ENCODE measurements around the gene ARHGAP4. TPM values are rescaled to one million over a fixed set of nuclear protein-coding genes. Genes with fewer than 3 reads are reported as not detected.

ARHGAP4 gene
- 128 and 135 TPM in 2 replicates for total RNA-seq

GRCh38 chrX:153925739-153926551 is at the start of gene ARHGAP4:
Gene ARHGAP4, minus strand, starts transcription at chrX:153926264. Its CDS starts 62 bp downstream, at chrX:153926202.
- peaks cover 24% of the 10 kb centered on the region for H3K4me1 Mint-ChIP-seq (ENCODE audit: low read depth)
- DNase-seq (ENCODE audit: low spot score): peak; percentile 26
- H3K4me3 Mint-ChIP-seq (ENCODE audit: low read depth): peak within 1 kb of the TSS; percentile 97
- peak within 1 kb of the TSS; percentile 99 for H3K27ac Mint-ChIP-seq
- intact Hi-C loops (cut with micrococcal nuclease): loop anchor here (5.0 to 10.0 kb wide), 3 partner anchors 161 to 449 kb away; partner anchors contain the start of genes EMD, FLNA, MECP2 and PLXNB3
- no peaks in the 10 kb centered on the region for H3K27me3 Mint-ChIP-seq (ENCODE audit: low read depth)
- peaks cover 41% of the 10 kb centered on the region for H3K36me3 Mint-ChIP-seq (ENCODE audit: low read depth)
- no peaks in the 10 kb centered on the region for H3K9me3 Mint-ChIP-seq

DNA sequence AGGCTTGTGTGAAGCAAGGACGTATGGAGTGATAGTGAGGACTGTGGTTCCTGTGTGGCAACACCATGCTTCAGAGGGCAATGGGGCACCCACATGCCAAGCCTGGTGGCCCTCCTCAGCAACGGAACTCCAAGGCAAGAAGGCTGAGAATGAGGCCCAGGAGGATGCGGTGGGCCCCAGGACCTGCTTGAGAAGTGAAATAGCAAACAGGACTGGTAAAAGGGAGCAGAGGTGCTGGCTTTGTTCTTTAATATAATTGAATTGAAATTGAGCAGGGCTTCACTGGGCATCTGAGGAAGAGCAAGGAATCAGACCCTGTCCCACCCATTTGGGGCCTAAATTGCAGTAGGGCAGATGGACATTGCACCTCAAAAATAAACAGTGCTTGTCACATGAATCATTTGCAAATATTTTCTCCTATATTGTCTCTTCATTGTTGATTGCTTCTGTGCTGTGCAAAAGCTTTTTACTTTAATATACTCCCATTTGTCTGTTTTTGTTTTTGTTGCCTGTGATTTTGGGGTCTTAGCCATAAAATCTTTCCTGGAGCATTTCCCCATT is 48.7 kb upstream of the ARHGAP4 start:
- Mint-ChIP-seq H3K4me1 (ENCODE audit: low read depth) (peaks cover 16% of the 10 kb centered on the region), H3K27me3 (ENCODE audit: low read depth) (no peaks in the 10 kb centered on the region), H3K9me3 (no peaks in the 10 kb centered on the region), H3K27ac (peak overlapping the region; percentile 95), H3K4me3 (ENCODE audit: low read depth) (peak overlapping the region; percentile 85), H3K36me3 (ENCODE audit: low read depth) (peaks cover 9% of the 10 kb centered on the region)
- no peak for DNase-seq (ENCODE audit: low spot score)
- intact Hi-C loops (cut with micrococcal nuclease): loop anchor here (5.0 kb wide), 3 partner anchors 47 to 402 kb away; partner anchors contain the start of genes EMD and MECP2

GRCh38 chrX:153974003-153974725 is 48.1 kb upstream of the ARHGAP4 start:
- peaks cover 19% of the 10 kb centered on the region for H3K4me1 Mint-ChIP-seq (ENCODE audit: low read depth)
- no peak for DNase-seq (ENCODE audit: low spot score)
- H3K4me3 Mint-ChIP-seq (ENCODE audit: low read depth): peak overlapping the region; percentile 85
- H3K9me3 Mint-ChIP-seq: no peaks in the 10 kb centered on the region
- peaks cover 15% of the 10 kb centered on the region for H3K36me3 Mint-ChIP-seq (ENCODE audit: low read depth)
- intact Hi-C loops (cut with micrococcal nuclease): loop anchor here (5.0 kb wide), 3 partner anchors 48 to 403 kb away; partner anchors contain the start of genes EMD and MECP2
- H3K27me3 Mint-ChIP-seq (ENCODE audit: low read depth): no peaks in the 10 kb centered on the region
- peak overlapping the region; percentile 95 for H3K27ac Mint-ChIP-seq

- Mint-ChIP-seq H3K4me3 (ENCODE audit: low read depth) (peak overlapping the region; percentile 85), H3K27me3 (ENCODE audit: low read depth) (no peaks in the 10 kb centered on the region), H3K27ac (peak overlapping the region; percentile 95), H3K4me1 (ENCODE audit: low read depth) (peaks cover 20% of the 10 kb centered on the region), H3K9me3 (no peaks in the 10 kb centered on the region), H3K36me3 (ENCODE audit: low read depth) (peaks cover 22% of the 10 kb centered on the region)
- no peak for DNase-seq (ENCODE audit: low spot score)
- intact Hi-C loops (cut with micrococcal nuclease): loop anchor here (5.0 kb wide), 3 partner anchors 49 to 404 kb away; partner anchors contain the start of genes EMD and MECP2
Observed at GRCh38 chrX:153973127-153974002, 47.3 kb upstream of the ARHGAP4 start.

GRCh38 chrX:153972368-153973126 is 46.5 kb upstream of the ARHGAP4 start, which contains the start of gene TMEM187:
Gene TMEM187, plus strand, starts transcription at chrX:153972754. Its CDS starts 9,309 bp downstream, at chrX:153982063.
- H3K36me3 Mint-ChIP-seq (ENCODE audit: low read depth): peaks cover 31% of the 10 kb centered on the region
- intact Hi-C loops (cut with micrococcal nuclease): loop anchor here (5.0 kb wide), 3 partner anchors 50 to 405 kb away; partner anchors contain the start of genes EMD and MECP2
- H3K27ac Mint-ChIP-seq: peak within 1 kb of the TSS; percentile 100
- H3K9me3 Mint-ChIP-seq: no peaks in the 10 kb centered on the region
- H3K4me1 Mint-ChIP-seq (ENCODE audit: low read depth): peaks cover 27% of the 10 kb centered on the region
- peak within 1 kb of the TSS; percentile 100 for H3K4me3 Mint-ChIP-seq (ENCODE audit: low read depth)
- peak; percentile 86 for DNase-seq (ENCODE audit: low spot score)
- H3K27me3 Mint-ChIP-seq (ENCODE audit: low read depth): no peaks in the 10 kb centered on the region

DNA sequence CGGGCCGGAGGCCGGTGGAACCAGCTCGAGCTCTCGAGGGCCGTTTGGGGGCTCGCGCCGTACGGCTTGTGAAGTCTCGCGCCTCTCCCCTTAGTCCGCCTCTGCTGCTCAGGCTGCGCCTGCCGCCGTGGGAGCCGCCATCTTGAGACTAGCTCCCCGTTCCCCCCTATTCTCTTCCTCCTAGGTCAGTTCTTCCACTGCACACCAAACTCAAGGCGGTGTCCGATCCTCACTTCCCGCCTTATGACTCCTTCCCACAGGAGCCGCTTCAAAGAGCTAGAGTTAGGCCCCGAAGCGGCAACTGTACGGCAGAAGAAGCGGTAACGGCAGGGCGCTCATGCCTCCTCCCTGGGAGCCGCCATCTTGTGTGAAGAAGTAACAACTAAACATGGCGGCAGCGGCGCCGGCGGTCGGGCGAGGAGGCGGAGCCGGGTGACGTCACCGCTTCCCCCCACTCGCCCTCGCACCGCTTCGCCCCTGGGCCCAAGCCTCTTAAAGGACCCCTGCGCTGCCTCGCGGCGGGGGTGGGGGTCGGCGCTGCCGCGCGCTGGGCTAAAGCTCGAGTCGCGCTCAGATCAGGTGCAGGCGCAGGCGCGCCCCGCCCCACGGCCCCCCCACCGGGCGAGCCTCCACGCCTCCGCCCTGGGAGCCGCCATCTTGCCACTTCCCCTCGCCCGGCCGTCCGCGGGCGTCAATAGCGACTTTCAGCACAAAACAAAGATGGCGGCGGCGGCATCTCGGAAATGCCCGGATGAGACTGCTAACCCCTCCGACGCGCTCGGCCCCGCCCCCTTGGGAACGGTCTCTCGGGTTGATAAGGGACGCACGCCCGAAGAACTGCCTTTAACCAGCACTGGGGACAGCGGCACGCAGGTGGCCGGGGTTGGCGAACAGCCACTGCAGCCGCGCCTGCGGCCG is 45.6 kb upstream of the ARHGAP4 start, which contains the start of gene HCFC1:
Gene HCFC1 (minus strand): TSS at position 369 of the 918 bp plus-strand sequence. CDS start 978 bp downstream, outside the sequence.
- Mint-ChIP-seq H3K4me3 (ENCODE audit: low read depth) (peak within 1 kb of the TSS; percentile 100), H3K4me1 (ENCODE audit: low read depth) (peaks cover 33% of the 10 kb centered on the region), H3K36me3 (ENCODE audit: low read depth) (peaks cover 39% of the 10 kb centered on the region), H3K9me3 (no peaks in the 10 kb centered on the region), H3K27ac (peak within 1 kb of the TSS; percentile 100), H3K27me3 (ENCODE audit: low read depth) (no peaks in the 10 kb centered on the region)
- peak; percentile 87 for DNase-seq (ENCODE audit: low spot score)
- intact Hi-C loops (cut with micrococcal nuclease): loop anchor here (1.0 to 5.0 kb wide), 5 partner anchors 43 to 406 kb away; partner anchors contain the start of genes ABCD1, BCAP31, EMD and MECP2

DNA sequence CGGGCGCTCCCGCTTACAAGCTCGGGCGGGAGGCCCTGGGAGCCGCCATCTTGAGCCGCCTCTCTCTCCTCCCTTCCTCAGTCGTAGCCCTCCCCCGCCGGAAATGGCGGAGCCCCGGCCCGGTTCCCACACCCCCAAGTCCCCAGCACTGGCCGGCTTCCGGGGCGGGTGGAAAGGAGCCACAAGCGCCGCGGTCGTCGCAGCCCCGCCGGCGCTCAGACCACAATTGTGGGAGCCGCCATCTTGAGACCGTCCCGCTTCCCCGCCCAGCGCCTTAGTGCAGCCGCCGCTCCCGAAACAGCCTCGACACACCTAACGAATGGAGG is 45.0 kb upstream of the ARHGAP4 start:
- DNase-seq (ENCODE audit: low spot score): peak; percentile 84
- Mint-ChIP-seq H3K4me3 (ENCODE audit: low read depth) (peak overlapping the region; percentile 100), H3K4me1 (ENCODE audit: low read depth) (peaks cover 38% of the 10 kb centered on the region), H3K27ac (peak overlapping the region; percentile 100), H3K36me3 (ENCODE audit: low read depth) (peaks cover 40% of the 10 kb centered on the region), H3K27me3 (ENCODE audit: low read depth) (no peaks in the 10 kb centered on the region), H3K9me3 (no peaks in the 10 kb centered on the region)
- intact Hi-C loops (cut with micrococcal nuclease): loop anchor here (1.0 to 5.0 kb wide), 5 partner anchors 43 to 406 kb away; partner anchors contain the start of genes ABCD1, BCAP31, EMD and MECP2

DNA sequence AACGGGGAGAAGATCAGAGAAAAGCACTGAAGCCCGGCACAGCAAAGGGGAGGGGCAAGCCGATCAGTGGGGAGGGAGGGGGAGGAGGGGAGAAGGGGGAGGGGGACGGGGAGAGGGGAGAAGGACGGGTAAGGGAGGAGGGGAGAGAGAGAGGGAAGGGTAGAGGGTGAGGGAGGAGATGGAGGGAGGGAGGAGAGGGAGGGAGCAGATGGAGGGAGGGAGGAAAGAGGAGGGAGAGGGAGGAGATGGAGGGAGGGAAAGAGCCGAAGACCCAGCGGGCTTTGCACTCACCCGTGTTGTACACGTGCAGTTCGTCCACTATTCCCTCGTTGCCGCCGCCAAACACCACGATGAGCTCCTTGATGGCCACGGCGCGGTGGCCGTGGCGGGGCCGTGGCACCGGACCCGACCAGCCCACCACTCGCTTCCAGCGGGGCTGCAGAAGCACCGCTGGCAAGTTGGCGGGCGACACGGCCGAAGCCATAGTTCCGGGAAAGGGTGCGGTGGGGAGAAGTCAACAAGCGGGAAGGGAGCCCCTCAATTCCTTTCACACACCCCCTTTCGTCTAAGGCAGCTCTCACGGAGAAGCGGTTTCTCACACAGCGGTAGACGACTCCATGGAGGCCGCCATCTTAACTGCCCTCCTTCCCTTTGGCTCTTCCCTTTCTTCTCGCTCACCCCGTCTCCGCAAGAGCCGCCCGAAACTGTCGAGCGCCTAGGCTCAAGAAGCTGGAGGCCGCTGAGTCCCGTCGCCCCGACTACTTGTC is 44.5 kb upstream of the ARHGAP4 start:
- Mint-ChIP-seq H3K4me3 (ENCODE audit: low read depth) (peak overlapping the region; percentile 100), H3K27me3 (ENCODE audit: low read depth) (no peaks in the 10 kb centered on the region), H3K4me1 (ENCODE audit: low read depth) (peaks cover 38% of the 10 kb centered on the region), H3K27ac (peak overlapping the region; percentile 100), H3K9me3 (no peaks in the 10 kb centered on the region), H3K36me3 (ENCODE audit: low read depth) (peaks cover 40% of the 10 kb centered on the region)
- no peak for DNase-seq (ENCODE audit: low spot score)
- intact Hi-C loops (cut with micrococcal nuclease): loop anchor here (1.0 to 5.0 kb wide), 5 partner anchors 42 to 407 kb away; partner anchors contain the start of genes ABCD1, BCAP31, EMD and MECP2

GRCh38 chrX:153969904-153970356 is 43.9 kb upstream of the ARHGAP4 start:
- H3K36me3 Mint-ChIP-seq (ENCODE audit: low read depth): peaks cover 43% of the 10 kb centered on the region
- intact Hi-C loops (cut with micrococcal nuclease): loop anchor here (5.0 kb wide), 3 partner anchors 52 to 407 kb away; partner anchors contain the start of genes EMD and MECP2
- DNase-seq (ENCODE audit: low spot score): no peak
- H3K27ac Mint-ChIP-seq: peak overlapping the region; percentile 79
- H3K4me1 Mint-ChIP-seq (ENCODE audit: low read depth): peaks cover 36% of the 10 kb centered on the region
- H3K9me3 Mint-ChIP-seq: no peaks in the 10 kb centered on the region
- H3K27me3 Mint-ChIP-seq (ENCODE audit: low read depth): no peaks in the 10 kb centered on the region
- peak overlapping the region; percentile 100 for H3K4me3 Mint-ChIP-seq (ENCODE audit: low read depth)
